Upper lobe of left lung (tissue), 6 donors: ENCODE measurements around the gene C20orf144. TPM values are rescaled to one million over a fixed set of nuclear protein-coding genes. Genes with fewer than 3 reads are reported as not detected.

ENCODE experiments used
- ATAC-seq, 2 donors: fragments of 200-7000 bp; cut with Tn5 transposase; one replicate each; pipeline ENCODE4 v1.9.1; 2022; ENCODE audit warnings: mild to moderate bottlenecking in 2 of 2, moderate library complexity in 2 of 2; ENCODE audit not compliant: low FRiP score in 2 of 2
- DNase-seq, 2 donors: peaks; one replicate each; pipeline ENCODE4 v3.0.0-alpha.2; 2019 to 2020
- H3K27ac ChIP-seq, 4 donors: fragments of 200-600 bp; sonication (generic); one replicate each; pipeline ENCODE4 v1.5.1; 2016 to 2019
- H3K27me3 ChIP-seq, 4 donors: fragments of 200-600 bp; sonication (generic); one replicate each; pipeline ENCODE4 v1.5.1; 2017 to 2019
- H3K36me3 ChIP-seq, 4 donors: fragments of 200-600 bp; sonication (generic); one replicate each; pipeline ENCODE4 v1.5.1; 2016 to 2019
- H3K4me1 ChIP-seq, 4 donors: fragments of 200-600 bp; sonication (generic); one replicate each; pipeline ENCODE4 v1.5.1; 2018 to 2019
- H3K4me3 ChIP-seq, 4 donors: fragments of 200-600 bp; sonication (generic); one replicate each; pipeline ENCODE4 v1.5.1; 2017 to 2019; ENCODE audit warnings: mild to moderate bottlenecking in 2 of 4, moderate library complexity in 1 of 4
- H3K9me3 ChIP-seq, 4 donors: fragments of 200-600 bp; sonication (generic); one replicate each; pipeline ENCODE4 v1.5.1; 2018 to 2019
- CTCF ChIP-seq, 6 experiments: fragments of 450-650 bp in 4 of 6; fragments of 200-600 bp in 2 of 6; sonication (generic) in 2 of 6; IDR thresholded peaks; one replicate each; pipeline ENCODE4 v1.5.1; 2016 to 2019; ENCODE audit warnings: antibody characterized with exemption in 6 of 6
- EP300 ChIP-seq, 4 donors: sonication (generic); formaldehyde crosslinking; IDR thresholded peaks; one replicate each; pipeline ENCODE4 v1.5.1; 2017; ENCODE audit warnings: antibody characterized with exemption in 4 of 4, control low read depth in 2 of 4
- POLR2A ChIP-seq, 4 donors: fragments of 450-650 bp; IDR thresholded peaks; one replicate each; pipeline ENCODE4 v1.5.1; 2016 to 2017; ENCODE audit warnings: antibody characterized with exemption in 4 of 4, mild to moderate bottlenecking in 2 of 4
- POLR2AphosphoS5 ChIP-seq, 2 donors: sonication (generic); formaldehyde crosslinking; IDR thresholded peaks; one replicate each; pipeline ENCODE4 v1.5.1; 2017; ENCODE audit warnings: antibody characterized with exemption in 2 of 2
- WGBS, 2 donors: methylation state at CpG; one replicate each; pipeline ENCODE4 v1.1.5; 2017 to 2018; 5-methylcytosine and 5-hydroxymethylcytosine counted together
- total RNA-seq, 6 donors: library from RNA; depleted of rRNA in 4 of 6; stranded (reverse); fragments of >200 nt in 4 of 6; gene quantifications; one replicate each; pipeline versions ENCODE4 v1.1.0 to v1.2.1, GENCODE V29; 2016 to 2021
- donor health status: DM: no; HTN: no; CAD: no; lungs with moderate emphysema.
- donor health status: DM: no; HTN: yes; CAD: no; lungs with severe emphysema.

C20orf144 gene
- total RNA-seq, 6 donors from 2014 or later, result not detected

GRCh38 chr20:33664085-33664761 lies 2.1 kb downstream of the C20orf144 start:
- 51 to 62% methylated on average over 4 to 9 of the region's 9 CpGs for WGBS, 2 donors

GRCh38 chr20:33664762-33665144 lies 2.6 kb downstream of the C20orf144 start:
- Histone ChIP-seq H3K27ac (peak overlapping the region in 3 of 4 donors; percentile 85 to 91 (median 91)), H3K4me1 (peaks cover 31 to 58% (median 46%) of the 10 kb centered on the region in 4 donors), H3K36me3 (peaks cover 0 to 8% (median 2%) of the 10 kb centered on the region in 4 donors), H3K27me3 (no peaks in the 10 kb centered on the region), H3K9me3 (no peaks in the 10 kb centered on the region), H3K4me3 (no peak overlapping the region)
- DNase-seq, result no peak
- WGBS, 2 donors, result 92 to 100% methylated on average over 2 of the region's 2 CpGs
- no peak for ATAC-seq
- TF ChIP-seq POLR2AphosphoS5 (IDR thresholded peaks at IDR 0.05) (no peak), EP300 (IDR thresholded peaks at IDR 0.05) (no peak), CTCF (IDR thresholded peaks at IDR 0.05) (no peak), POLR2A (IDR thresholded peaks at IDR 0.05) (no peak)

More at GRCh38 chr20:33664085-33664761, 2.1 kb downstream of the C20orf144 start:
- peaks cover 31 to 58% (median 46%) of the 10 kb centered on the region in 4 donors for H3K4me1 ChIP-seq
- peak overlapping the region in 3 of 4 donors; percentile 56 to 72 (median 63) for H3K4me3 ChIP-seq
- no peak for DNase-seq
- TF ChIP-seq CTCF (IDR thresholded peaks at IDR 0.05) (no peak), EP300 (IDR thresholded peaks at IDR 0.05) (no peak), POLR2A (IDR thresholded peaks at IDR 0.05) (no peak), POLR2AphosphoS5 (IDR thresholded peaks at IDR 0.05) (no peak)
- no peaks in the 10 kb centered on the region for H3K27me3 ChIP-seq
- H3K36me3 ChIP-seq, result peaks cover 0 to 13% (median 7%) of the 10 kb centered on the region in 4 donors
- peak overlapping the region; percentile 77 to 91 (median 88) for H3K27ac ChIP-seq
- ATAC-seq, result no peak
- no peaks in the 10 kb centered on the region for H3K9me3 ChIP-seq

- DNase-seq (peak; percentile 92 to 99), ATAC-seq (peak; percentile 90 to 93)
- Histone ChIP-seq H3K4me1 (peaks cover 31 to 58% (median 47%) of the 10 kb centered on the region in 4 donors), H3K9me3 (no peaks in the 10 kb centered on the region), H3K4me3 (peak within 1 kb of the TSS; percentile 18 to 78 (median 61)), H3K27me3 (no peaks in the 10 kb centered on the region), H3K27ac (peak within 1 kb of the TSS; percentile 76 to 92 (median 88)), H3K36me3 (no peaks in the 10 kb centered on the region)
- peak in 3 of 6 experiments; percentile 28 to 50 (median 42) for TF ChIP-seq CTCF (IDR thresholded peaks at IDR 0.05)
- no peak for TF ChIP-seq EP300 (IDR thresholded peaks at IDR 0.05)
- TF ChIP-seq POLR2A (IDR thresholded peaks at IDR 0.05), result peak in 3 of 4 donors; percentile 44 to 92 (median 91)
- peak; percentile 7 to 79 for TF ChIP-seq POLR2AphosphoS5 (IDR thresholded peaks at IDR 0.05)
- WGBS, 2 donors, result 3 to 18% methylated on average over 26 to 40 of the region's 50 CpGs
Measured at GRCh38 chr20:33666293-33667244, 4.4 kb downstream of the C20orf144 start, which contains the start of gene ACTL10. Gene ACTL10, plus strand, starts transcription at chr20:33666943. Its CDS starts 555 bp downstream, at chr20:33667498.

GRCh38 chr20:33667245-33667675 lies 5.1 kb downstream of the C20orf144 start:
- peak; percentile 58 to 92 for DNase-seq
- 1% methylated on average over 34 of the region's 55 CpGs; no CpG with 5 or more reads in 1 of the 2 donors for WGBS, 2 donors
- peaks cover 31 to 61% (median 49%) of the 10 kb centered on the region in 4 donors for H3K4me1 ChIP-seq

More at GRCh38 chr20:33667245-33667675, 5.1 kb downstream of the C20orf144 start:
- Histone ChIP-seq H3K9me3 (no peaks in the 10 kb centered on the region), H3K27me3 (no peaks in the 10 kb centered on the region), H3K4me3 (peak overlapping the region; percentile 18 to 78 (median 61)), H3K27ac (peak overlapping the region; percentile 76 to 92 (median 88)), H3K36me3 (no peaks in the 10 kb centered on the region)
- no peak for TF ChIP-seq POLR2A (IDR thresholded peaks at IDR 0.05)
- no peak for TF ChIP-seq POLR2AphosphoS5 (IDR thresholded peaks at IDR 0.05)
- TF ChIP-seq EP300 (IDR thresholded peaks at IDR 0.05), result no peak
- no peak for TF ChIP-seq CTCF (IDR thresholded peaks at IDR 0.05)
- ATAC-seq, result peak in 1 of 2 donors; percentile 35
